Measurements from ENCODE around the gene FOXA1.

DNA sequence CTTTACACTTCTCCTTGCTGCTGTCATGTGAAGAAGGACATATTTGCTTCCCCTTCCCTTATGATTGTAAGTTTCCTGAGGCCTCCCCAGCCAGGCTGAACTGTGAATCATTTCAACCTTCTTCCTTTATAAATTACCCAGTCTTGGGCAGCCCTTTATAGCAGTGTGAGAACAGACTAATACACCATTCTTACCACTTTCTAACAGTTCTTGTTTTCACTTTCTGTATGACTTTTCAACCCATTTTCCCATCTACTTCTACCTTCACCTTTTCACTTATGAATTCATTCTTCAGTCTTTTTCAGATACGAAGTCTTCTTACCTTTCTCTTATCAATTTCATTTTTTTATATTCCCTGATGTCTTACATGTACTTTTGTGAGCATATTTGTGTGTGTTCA lies 55.1 kb downstream of the FOXA1 start:
- TF ChIP-seq, protein P1, sequence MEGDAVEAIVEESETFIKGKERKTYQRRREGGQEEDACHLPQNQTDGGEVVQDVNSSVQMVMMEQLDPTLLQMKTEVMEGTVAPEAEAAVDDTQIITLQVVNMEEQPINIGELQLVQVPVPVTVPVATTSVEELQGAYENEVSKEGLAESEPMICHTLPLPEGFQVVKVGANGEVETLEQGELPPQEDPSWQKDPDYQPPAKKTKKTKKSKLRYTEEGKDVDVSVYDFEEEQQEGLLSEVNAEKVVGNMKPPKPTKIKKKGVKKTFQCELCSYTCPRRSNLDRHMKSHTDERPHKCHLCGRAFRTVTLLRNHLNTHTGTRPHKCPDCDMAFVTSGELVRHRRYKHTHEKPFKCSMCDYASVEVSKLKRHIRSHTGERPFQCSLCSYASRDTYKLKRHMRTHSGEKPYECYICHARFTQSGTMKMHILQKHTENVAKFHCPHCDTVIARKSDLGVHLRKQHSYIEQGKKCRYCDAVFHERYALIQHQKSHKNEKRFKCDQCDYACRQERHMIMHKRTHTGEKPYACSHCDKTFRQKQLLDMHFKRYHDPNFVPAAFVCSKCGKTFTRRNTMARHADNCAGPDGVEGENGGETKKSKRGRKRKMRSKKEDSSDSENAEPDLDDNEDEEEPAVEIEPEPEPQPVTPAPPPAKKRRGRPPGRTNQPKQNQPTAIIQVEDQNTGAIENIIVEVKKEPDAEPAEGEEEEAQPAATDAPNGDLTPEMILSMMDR (IDR thresholded peaks at IDR 0.05) = no peak
- TF ChIP-seq POLR2AphosphoS5 (IDR thresholded peaks at IDR 0.05) (no peak), POLR2A (IDR thresholded peaks at IDR 0.05) (no peak), EP300 (IDR thresholded peaks at IDR 0.05) (no peak)
